Activated CD8-positive, alpha-beta memory T cell treated with anti-CD3 and anti-CD28 coated beads, Interleukin-2, amount 50 U/mL, for 4 hours (primary cell): Measurements from ENCODE around the gene TALDO1.

ENCODE experiments used
- DNase-seq: peaks from one replicate; pipeline ENCODE4 v3.0.0-alpha.2; 2020

TALDO1 gene

DNA sequence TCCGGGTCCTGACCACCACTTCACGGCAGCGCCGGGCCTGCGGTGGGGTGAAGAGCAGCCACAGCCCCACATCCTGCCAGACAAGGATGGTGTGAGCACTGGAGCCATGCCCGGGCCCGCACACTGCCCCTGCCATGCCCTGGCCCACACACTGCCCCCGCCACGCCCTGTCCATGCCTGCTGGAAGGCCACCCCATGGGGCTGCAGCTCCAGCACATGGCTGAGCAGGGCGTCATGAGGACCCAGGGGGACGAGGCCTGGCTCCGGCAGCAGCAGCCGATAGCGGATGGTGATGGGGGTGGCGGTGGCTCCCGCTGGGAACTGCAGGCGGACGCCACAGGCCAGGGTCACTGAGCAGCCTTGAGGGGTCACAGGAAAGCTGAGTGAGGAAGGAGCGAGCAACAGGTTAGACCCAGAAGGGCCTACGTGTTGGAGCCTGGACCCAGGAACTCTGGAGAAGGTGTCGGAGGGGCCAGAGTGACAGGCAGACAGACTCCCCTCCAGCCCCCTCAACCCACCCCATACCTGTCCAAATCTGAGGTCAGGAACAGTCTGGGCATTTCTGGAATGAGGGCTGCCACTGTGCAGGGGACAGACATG lies 54.9 kb downstream of the TALDO1 start:
- DNase-seq, result no peak

DNA sequence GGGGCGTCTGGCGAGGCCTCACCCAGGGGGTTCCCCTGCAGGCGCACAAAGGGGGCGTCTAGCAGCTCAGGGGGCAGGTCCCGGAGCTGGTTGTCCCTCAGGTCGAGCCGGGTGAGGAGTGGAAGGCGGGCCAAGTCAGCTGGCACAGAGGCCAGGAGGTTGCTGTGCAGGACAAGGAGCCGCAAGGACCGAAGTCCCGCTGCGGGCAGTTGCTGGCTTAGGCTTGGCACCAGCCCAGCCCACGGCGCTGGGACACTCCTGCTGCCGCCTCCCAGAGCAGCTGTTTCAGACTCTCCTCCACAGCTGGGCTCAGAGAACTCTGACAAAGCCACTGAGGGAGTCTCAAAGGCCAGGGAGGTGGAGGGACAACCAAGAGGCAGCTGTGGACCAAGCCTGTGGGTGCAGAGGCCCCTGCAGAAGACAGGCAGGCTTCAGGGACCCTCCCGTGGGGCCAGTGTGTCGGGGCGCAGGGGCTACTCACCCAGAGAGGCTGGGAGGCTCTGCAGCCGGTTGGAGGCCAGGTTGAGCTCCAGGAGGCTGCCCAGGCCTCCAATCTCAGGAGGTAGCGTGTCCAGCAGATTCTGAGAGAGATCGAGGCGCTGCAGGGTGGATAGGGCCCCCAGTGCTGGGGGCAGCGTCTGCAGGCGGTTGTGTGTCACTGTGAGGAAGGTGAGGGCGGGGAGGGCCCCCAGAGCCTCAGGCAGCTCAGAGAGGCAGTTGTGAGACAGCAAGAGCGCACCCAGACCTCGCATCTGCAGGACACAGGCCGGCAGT lies 55.6 kb downstream of the TALDO1 start:
- DNase-seq, result no peak

DNA sequence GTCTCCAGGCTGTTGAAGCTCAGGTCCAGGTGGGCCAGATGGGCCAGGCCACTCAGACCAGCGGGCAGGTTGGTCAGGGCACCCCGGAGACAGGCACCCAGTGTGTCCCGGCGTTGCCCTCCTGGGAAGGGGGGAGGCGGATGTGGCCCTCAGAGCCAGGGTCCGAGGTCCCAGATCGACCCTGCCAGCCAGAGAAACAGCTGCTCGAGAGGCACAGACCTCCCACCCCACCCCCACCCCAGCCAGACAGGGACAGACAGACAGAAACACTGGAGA lies 56.1 kb downstream of the TALDO1 start:
- no peak for DNase-seq

DNA sequence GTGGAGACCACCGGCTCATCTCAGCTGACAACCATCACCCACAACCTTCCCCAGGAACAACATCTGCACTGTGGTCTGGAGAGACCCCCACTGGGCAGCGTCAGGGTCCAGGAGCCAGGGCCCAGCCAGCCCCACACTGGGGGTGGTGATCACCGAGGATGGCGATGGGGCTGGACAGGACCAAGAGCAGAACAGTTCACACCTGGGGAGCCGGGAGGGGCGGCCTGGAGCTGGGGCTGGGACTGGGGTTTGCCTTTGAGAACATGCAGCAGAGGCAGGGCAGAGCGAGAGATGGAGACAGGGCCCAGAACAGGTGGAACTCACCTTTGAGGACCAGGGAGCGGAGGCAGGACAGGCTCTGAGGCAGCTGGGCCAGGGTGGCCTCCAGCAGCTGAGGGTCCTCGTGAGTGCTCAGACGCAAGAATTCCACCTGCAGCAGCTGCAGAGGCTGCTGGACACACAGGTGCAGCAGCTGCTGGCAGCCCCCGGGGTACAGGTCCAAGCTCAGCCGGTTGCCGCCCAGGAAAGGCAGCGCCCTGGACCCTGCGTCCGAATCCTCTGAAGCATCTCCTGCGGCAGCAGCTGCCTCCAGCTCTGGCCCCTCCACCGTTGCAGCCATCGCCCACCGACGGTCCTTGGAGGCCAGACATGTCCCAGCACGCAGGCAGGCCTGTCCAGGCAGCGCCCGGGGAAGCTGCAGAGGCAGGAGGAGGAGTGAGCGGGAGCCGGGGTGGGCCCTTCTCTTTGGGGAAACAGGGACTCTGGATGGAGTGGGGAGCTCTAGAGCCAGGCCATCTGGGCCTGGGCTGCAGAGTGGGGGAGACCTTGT lies 56.7 kb downstream of the TALDO1 start:
- DNase-seq, result no peak

DNA sequence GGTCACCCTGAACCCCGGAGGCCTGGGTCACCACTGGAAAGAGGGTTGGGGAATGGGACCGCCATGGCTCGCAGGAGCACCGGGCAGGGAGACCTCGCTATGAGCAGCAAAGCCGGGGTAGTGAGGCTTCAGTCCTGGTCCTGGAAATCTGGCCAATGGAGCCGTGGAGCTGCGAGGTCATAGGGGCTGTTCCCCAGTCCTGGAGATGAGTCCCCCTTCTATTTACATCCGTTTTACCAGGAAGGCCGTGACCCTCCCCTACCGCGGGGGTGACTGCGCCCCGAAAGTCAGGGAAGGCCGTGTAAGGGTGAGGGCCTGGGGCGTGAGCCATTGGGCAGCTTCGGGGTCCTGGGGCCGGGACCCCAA lies 57.3 kb downstream of the TALDO1 start:
- no peak for DNase-seq

DNA sequence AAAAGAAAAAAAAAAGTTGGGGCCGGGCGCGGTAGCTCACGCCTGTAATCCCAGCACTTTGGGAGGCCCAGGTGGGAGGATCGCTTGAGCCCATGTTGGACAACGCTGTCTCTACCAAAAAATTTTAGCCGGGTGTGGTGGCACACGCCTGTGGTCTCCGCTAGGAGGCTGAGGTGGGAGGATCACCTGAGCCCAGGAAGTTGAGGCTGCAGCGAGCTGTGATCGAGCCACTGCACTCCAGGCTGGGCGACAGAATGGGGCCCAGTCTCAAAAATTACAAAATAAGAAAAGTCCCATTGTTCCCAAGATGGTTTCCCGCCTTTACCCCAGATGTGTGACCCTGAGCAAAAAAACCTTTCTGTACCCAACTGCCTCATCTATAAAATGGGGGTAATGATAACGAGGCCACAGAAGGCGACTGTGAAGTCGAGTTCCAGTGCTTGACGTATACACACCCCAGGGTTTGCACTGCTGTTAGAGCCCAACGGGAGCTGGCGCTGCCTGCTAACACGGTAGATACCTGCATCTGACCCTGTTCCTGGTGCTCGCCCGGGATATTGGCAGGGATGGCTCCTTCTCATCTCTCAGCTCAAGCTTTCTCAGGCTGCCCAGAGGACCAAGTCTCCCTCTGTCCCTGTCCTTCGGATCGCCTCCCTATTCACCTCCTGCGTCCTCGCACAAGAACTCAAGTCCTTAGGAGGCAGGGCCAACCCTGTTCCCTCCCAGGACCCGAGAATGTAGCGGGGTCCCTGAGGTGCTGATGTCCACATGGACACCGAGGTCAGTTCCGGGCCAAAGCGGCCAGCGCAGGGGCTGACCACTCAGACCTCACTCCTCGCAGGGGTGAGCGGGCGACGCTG lies 61.4 kb downstream of the TALDO1 start:
- DNase-seq, result no peak

DNA sequence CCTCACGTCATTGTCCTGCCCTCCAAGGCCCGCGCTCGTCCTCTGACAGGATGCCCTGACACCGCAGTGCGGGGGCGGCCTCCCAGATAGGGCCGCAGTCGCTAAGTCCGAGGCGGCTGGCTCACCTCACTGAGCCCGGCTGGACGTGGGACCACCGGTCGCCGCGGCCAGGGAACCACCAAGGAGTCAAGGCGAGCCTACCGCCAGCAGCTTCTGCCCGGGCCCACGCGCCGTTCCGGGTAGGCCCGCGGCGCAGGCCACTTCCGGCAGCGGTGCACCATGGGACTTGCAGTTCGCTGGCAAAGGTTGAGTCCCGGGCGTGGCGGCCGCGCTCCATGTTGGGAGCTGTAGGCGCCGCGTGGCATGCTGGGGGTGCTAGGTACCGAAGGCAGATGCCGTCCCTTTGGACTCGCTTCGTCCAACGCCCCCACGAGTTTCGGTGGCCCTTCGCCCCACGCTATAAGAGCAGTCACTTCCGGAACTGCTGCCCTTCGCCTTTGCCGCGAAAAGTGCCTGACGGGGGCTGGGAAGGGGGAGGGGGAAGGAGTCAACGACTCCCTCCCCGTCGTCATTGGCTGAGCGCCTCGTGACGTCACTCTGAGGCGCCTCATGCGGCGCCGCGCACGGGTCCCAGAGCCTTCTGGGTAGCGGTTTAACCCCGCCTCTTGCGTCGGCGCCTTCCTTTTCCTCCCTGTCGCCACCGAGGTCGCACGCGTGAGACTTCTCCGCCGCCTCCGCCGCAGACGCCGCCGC lies 62.2 kb downstream of the TALDO1 start, which contains the start of gene RPLP2:
Gene RPLP2 (plus strand): TSS at position 681 of the 753 bp plus-strand sequence. CDS start 268 bp downstream, outside the sequence.
- DNase-seq, result peak; percentile 99

DNA sequence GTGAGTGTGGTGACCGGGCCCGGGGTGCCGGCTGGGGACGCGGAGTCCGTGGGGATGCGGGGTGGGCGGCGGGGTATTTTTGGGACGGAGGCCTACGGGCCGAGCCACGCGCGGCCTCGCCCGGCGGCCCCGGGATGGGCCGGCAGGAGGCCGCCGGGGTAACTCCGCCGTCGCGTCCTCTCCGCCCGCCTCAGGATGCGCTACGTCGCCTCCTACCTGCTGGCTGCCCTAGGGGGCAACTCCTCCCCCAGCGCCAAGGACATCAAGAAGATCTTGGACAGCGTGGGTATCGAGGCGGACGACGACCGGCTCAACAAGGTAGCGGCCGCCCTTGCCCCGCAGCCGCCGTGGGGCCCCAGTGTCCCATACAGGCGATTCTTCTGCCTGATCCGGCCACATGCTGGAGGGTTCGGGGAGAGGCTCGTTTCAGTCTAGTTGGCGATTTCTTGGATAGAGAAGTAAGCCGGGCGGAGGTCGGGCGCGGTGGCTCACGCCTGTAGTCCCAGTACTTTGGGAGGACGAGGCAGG lies 62.8 kb downstream of the TALDO1 start:
- no peak for DNase-seq

DNA sequence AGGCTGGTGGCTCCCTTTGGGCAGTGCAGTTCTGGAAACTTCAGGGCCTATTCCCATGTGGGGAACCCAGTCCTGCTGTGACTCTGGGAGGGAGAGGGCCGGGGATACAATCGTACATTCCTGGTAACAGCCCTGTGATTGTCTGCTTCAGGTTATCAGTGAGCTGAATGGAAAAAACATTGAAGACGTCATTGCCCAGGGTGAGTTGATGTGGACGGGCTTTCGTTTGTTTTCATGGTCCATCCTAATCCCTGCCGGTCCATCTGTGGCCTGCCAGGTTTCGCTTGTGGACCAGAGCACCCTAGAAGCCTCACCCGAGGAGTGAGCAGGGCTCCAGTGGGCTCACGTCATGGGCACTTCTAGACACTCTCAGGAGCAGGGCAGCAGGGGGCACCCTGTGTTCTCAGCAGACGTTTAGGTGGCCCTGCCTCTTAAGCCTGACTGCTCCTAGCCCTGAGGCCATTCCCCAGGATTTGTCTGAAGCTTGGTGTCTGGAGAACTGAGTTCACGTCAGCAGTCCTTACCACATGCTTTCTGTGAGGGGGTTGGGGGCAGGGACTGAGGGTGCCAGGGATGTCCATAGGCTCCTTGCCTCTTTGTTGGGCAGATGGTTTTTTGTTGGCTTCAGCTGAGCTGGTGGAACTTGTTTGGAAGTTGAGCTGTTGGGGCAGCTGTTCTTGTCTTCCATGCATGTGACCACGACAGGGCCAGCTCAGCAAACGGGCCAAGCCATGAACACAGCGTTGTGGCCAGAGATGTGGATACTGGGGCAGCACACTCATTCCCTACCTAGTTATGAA lies 64.4 kb downstream of the TALDO1 start:
- DNase-seq, result no peak

DNA sequence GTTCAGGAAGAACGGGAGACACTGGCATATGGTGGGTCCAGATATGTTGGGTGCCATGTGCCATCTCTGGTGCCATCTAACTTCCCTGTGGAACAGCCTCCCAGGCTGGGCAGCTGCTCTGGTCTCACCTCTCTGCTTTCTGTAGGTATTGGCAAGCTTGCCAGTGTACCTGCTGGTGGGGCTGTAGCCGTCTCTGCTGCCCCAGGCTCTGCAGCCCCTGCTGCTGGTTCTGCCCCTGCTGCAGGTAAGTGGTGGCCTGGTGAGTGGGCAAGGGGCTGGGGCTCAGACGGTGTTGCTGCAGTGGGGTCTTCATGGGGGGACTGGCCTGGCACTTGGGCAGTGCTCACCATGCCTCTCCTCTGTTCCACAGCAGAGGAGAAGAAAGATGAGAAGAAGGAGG lies 65.1 kb downstream of the TALDO1 start:
- DNase-seq, result no peak

DNA sequence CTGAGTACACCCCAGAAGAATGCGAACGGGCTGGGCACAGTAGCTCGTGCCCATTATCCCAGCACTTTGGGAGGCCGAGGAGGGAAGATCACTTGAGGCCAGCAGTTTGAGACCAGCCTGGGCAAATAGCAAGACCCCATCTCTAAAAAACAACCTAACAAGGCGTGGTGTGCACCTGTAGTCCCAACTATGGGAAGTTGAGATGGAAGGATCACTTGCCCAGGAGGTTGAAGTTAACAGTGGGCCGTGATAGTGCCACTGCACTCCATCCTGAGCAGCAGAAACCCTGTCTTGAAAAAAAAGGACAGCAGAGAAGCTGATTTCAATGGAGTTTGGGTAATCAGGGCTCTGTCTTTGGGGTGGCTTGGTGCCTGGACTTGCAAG lies 65.8 kb downstream of the TALDO1 start:
- no peak for DNase-seq

DNA sequence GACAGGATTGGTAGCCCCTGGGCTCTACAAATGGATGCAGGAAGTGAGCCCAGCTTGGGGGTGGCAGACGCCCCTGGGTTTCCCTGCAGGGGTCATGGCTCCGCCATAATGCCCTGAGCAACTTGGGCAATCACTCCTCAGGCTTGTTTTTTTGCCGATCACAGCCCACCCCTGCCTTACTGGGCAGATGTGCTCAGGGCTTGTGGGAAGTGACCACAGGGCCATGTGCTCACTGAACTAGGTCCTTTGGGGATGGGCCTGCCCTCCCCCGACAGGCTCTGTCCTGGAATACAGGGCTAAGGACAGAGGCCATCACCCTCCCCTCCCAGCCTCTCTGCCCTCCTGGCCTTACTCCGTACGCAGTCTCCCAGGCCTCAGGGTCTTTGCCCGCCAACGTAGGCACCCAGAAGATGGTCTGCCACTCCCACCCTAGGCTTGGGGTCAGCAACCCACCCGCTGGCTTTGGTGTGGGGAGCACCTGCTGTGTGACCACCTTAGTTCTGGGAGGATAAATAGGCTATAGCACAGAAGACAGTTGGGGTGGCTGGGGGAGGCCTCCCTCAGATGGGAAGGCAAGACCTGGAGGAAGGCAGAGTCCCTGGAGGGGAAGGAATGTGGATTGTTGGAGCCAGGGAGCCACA lies 66.3 kb downstream of the TALDO1 start:
- DNase-seq, result no peak
